ENCODE measurements around the gene IL1RAPL2.

IL1RAPL2 gene

GRCh38 chrX:105477351-105477750 is 911.4 kb downstream of the IL1RAPL2 start:
- no peak for DNase-seq

- no peak for DNase-seq
Observed at GRCh38 chrX:105480646-105481310, 914.8 kb downstream of the IL1RAPL2 start.

GRCh38 chrX:105483011-105483410 is 917.0 kb downstream of the IL1RAPL2 start:
- DNase-seq: no peak

GRCh38 chrX:105488716-105489115 is 922.7 kb downstream of the IL1RAPL2 start:
- no peak for DNase-seq

GRCh38 chrX:105495376-105495775 is 929.4 kb downstream of the IL1RAPL2 start:
- DNase-seq: no peak

- no peak for DNase-seq
Observed at GRCh38 chrX:105502336-105502735, 936.3 kb downstream of the IL1RAPL2 start.

GRCh38 chrX:105515561-105515960 is 949.6 kb downstream of the IL1RAPL2 start:
- DNase-seq: no peak

GRCh38 chrX:105526431-105526830 is 960.4 kb downstream of the IL1RAPL2 start:
- DNase-seq: no peak

GRCh38 chrX:105527759-105528158 is 961.8 kb downstream of the IL1RAPL2 start:
- no peak for DNase-seq

GRCh38 chrX:105533951-105534350 is 968.0 kb downstream of the IL1RAPL2 start:
- DNase-seq: no peak

- no peak for DNase-seq
Observed at GRCh38 chrX:105543283-105543682, 977.3 kb downstream of the IL1RAPL2 start.

GRCh38 chrX:105550043-105550663 is 984.2 kb downstream of the IL1RAPL2 start:
- DNase-seq: no peak

GRCh38 chrX:105552395-105552794 is 986.4 kb downstream of the IL1RAPL2 start:
- DNase-seq: no peak

GRCh38 chrX:105553118-105553517 is 987.1 kb downstream of the IL1RAPL2 start:
- DNase-seq: no peak

- DNase-seq: no peak
Observed at GRCh38 chrX:105564501-105564900, 998.5 kb downstream of the IL1RAPL2 start.

GRCh38 chrX:105565856-105566255 is 999.9 kb downstream of the IL1RAPL2 start:
- no peak for DNase-seq

GRCh38 chrX:105567082-105567481 is 1001.1 kb downstream of the IL1RAPL2 start:
- no peak for DNase-seq

GRCh38 chrX:105608745-105609144 is 1042.7 kb downstream of the IL1RAPL2 start:
- DNase-seq: no peak

- no peak for DNase-seq
Observed at GRCh38 chrX:105609530-105609929, 1043.5 kb downstream of the IL1RAPL2 start.

GRCh38 chrX:105610411-105610810 is 1044.4 kb downstream of the IL1RAPL2 start:
- no peak for DNase-seq

- no peak for DNase-seq
Observed at GRCh38 chrX:105618393-105619101, 1052.5 kb downstream of the IL1RAPL2 start.

- DNase-seq: no peak
Observed at GRCh38 chrX:105634180-105634579, 1068.2 kb downstream of the IL1RAPL2 start.

- DNase-seq: no peak
Observed at GRCh38 chrX:105635794-105636193, 1069.8 kb downstream of the IL1RAPL2 start.

- no peak for DNase-seq
Observed at GRCh38 chrX:105636667-105637066, 1070.7 kb downstream of the IL1RAPL2 start.

Measured in GOT3 (cell line).